IMR-90 (cell line): ENCODE results near the gene SLC25A21. TPM values are rescaled to one million over a fixed set of nuclear protein-coding genes. Genes with fewer than 3 reads are reported as not detected.

Experiments
- ATAC-seq: fragments of 200-7000 bp; cut with Tn5 transposase; 2 replicates; pipeline ENCODE4 v1.9.1; 2020; ENCODE audit warnings: low read depth, mild to moderate bottlenecking, moderate library complexity
- BruUV-seq: library from RNA; stranded (reverse); fragments of 400-500 nt; replicated peaks from 2 replicates; lab custom pipeline; 2021; lab: Mats Ljungman, UMichigan
- CTCF ChIA-PET: fragments of 300-600 bp; formaldehyde crosslinking; extraction: SDS; loops from one replicate; lab custom pipeline; 2021; ENCODE audit warnings: antibody characterized with exemption; lab: Yijun Ruan, JAX
- POLR2A ChIA-PET: fragments of 300-600 bp; sonication (Branson Sonifier 250); formaldehyde crosslinking; loops from one replicate; lab custom pipeline; 2022; ENCODE audit warnings: antibody characterized with exemption; ENCODE audit not compliant: unreplicated experiment; lab: Charles Lee
- DNase-seq: peaks from one replicate; pipeline ENCODE4 v3.0.0; 2013
- H2AFZ ChIP-seq: replicated peaks from 2 replicates; pipeline ENCODE3; 2013; ENCODE audit warnings: low read length, mild to moderate bottlenecking; ENCODE audit not compliant: poor library complexity
- H2AK5ac ChIP-seq: 2 replicates; pipeline ENCODE4 v1.6.1; 2013; ENCODE audit warnings: low read depth, low read length, inconsistent platforms
- H2AK9ac ChIP-seq: replicated peaks from 2 replicates; pipeline ENCODE3; 2013; ENCODE audit warnings: mild to moderate bottlenecking, low read depth, low read length, moderate library complexity; ENCODE audit not compliant: poor library complexity
- H2BK120ac ChIP-seq: 2 replicates; pipeline ENCODE4 v1.6.1; 2013; ENCODE audit warnings: low read depth, low read length, inconsistent platforms
- H2BK15ac ChIP-seq: 3 replicates; pipeline ENCODE4 v1.6.1; 2013; ENCODE audit warnings: low read depth, low read length, inconsistent platforms
- H2BK20ac ChIP-seq: 2 replicates; pipeline ENCODE4 v1.6.1; 2013; ENCODE audit warnings: low read depth, mild to moderate bottlenecking, inconsistent platforms, low read length, moderate library complexity
- H2BK5ac ChIP-seq: 2 replicates; pipeline ENCODE4 v1.6.1; 2013; ENCODE audit warnings: mild to moderate bottlenecking, low read depth, low read length, inconsistent platforms; ENCODE audit not compliant: poor library complexity, severe bottlenecking
- H3K14ac ChIP-seq: replicated peaks from 2 replicates; pipeline ENCODE4 v1.6.1; 2013; ENCODE audit warnings: low read depth, low read length, inconsistent platforms
- H3K18ac ChIP-seq: 2 replicates; pipeline ENCODE4 v1.6.1; 2013; ENCODE audit warnings: low read depth, low read length, control low read depth
- H3K23ac ChIP-seq: 2 replicates; pipeline ENCODE4 v1.6.1; 2013; ENCODE audit warnings: low read depth, low read length, inconsistent platforms
- H3K27ac ChIP-seq: 2 replicates; pipeline ENCODE4 v1.5.1; 2013; ENCODE audit warnings: mild to moderate bottlenecking, control low read depth, low read length; ENCODE audit not compliant: insufficient read depth
- H3K27me3 ChIP-seq: 2 replicates; pipeline ENCODE4 v1.6.1; 2013; ENCODE audit warnings: low read length; ENCODE audit not compliant: control insufficient read depth, insufficient read depth
- H3K36me3 ChIP-seq: 2 replicates; pipeline ENCODE4 v1.6.1; 2013; ENCODE audit warnings: low read length, mixed read lengths; ENCODE audit not compliant: control insufficient read depth, insufficient read depth
- H3K4ac ChIP-seq: 2 replicates; pipeline ENCODE4 v1.6.1; 2013; ENCODE audit warnings: low read depth, low read length, inconsistent platforms
- H3K4me1 ChIP-seq: 2 replicates; pipeline ENCODE4 v1.6.1; 2013; ENCODE audit warnings: low read length, mixed read lengths; ENCODE audit not compliant: control insufficient read depth, insufficient read depth
- H3K4me2 ChIP-seq: 2 replicates; pipeline ENCODE4 v1.6.1; 2013; ENCODE audit warnings: low read depth, mild to moderate bottlenecking, control low read depth, low read length, moderate library complexity
- H3K4me3 ChIP-seq: 2 replicates; pipeline ENCODE4 v1.5.1; 2013; ENCODE audit warnings: low read depth, mild to moderate bottlenecking, control low read depth, low read length, moderate library complexity; ENCODE audit not compliant: insufficient read depth
- H3K56ac ChIP-seq: 2 replicates; pipeline ENCODE4 v1.6.1; 2013; ENCODE audit warnings: low read length, inconsistent platforms; ENCODE audit not compliant: insufficient read depth; ENCODE audit errors: extremely low read depth
- H3K79me1 ChIP-seq, 2 experiments: 2 replicates each; pipeline ENCODE4 v1.6.1; 2013; ENCODE audit warnings: low read length in 2 of 2, inconsistent platforms in 1 of 2, low read depth in 1 of 2
- H3K9ac ChIP-seq: 2 replicates; pipeline ENCODE4 v1.6.1; 2013; ENCODE audit warnings: low read depth, low read length, control low read depth
- H3K9me1 ChIP-seq: 2 replicates; pipeline ENCODE4 v1.6.1; 2013; ENCODE audit warnings: low read length, inconsistent platforms; ENCODE audit not compliant: insufficient read depth
- H3K9me3 ChIP-seq: 2 replicates; pipeline ENCODE4 v1.6.1; 2013; ENCODE audit warnings: low read length; ENCODE audit not compliant: control insufficient read depth, insufficient read depth
- H4K20me1 ChIP-seq: 2 replicates; pipeline ENCODE4 v1.6.1; 2013; ENCODE audit warnings: low read length, inconsistent platforms; ENCODE audit not compliant: insufficient read depth
- H4K5ac ChIP-seq: 2 replicates; pipeline ENCODE4 v1.6.1; 2013; ENCODE audit warnings: mild to moderate bottlenecking, low read depth, low read length, control low read depth
- H4K8ac ChIP-seq, 2 experiments: 2 replicates each; pipeline ENCODE4 v1.6.1; 2013; ENCODE audit warnings: low read depth in 2 of 2, low read length in 2 of 2, control low read depth in 1 of 2, inconsistent platforms in 1 of 2
- H4K91ac ChIP-seq: 2 replicates; pipeline ENCODE4 v1.6.1; 2013; ENCODE audit warnings: low read depth, low read length, inconsistent platforms; ENCODE audit not compliant: insufficient read depth
- CEBPB ChIP-seq: IDR thresholded peaks from 2 replicates; pipeline ENCODE4 v1.6.1; 2012; ENCODE audit warnings: low read depth, low read length, improper control_type of control experiment
- CHD1 ChIP-seq: IDR thresholded peaks from 2 replicates; pipeline ENCODE4 v1.6.1; 2012; ENCODE audit warnings: low read depth, low read length, improper control_type of control experiment
- CTCF ChIP-seq: conservative IDR thresholded peaks from 2 replicates; pipeline ENCODE4 v1.5.1; 2012; ENCODE audit warnings: mild to moderate bottlenecking, low read depth, low read length, improper control_type of control experiment
- ELK1 ChIP-seq: fragments of 150-350 bp; IDR thresholded peaks from 2 replicates; pipeline ENCODE4 v1.6.1; 2016; ENCODE audit warnings: low read depth, mild to moderate bottlenecking, low read length, moderate library complexity, borderline replicate concordance
- FOS ChIP-seq: fragments of 150-350 bp; IDR thresholded peaks from 2 replicates; pipeline ENCODE4 v1.6.1; 2016; ENCODE audit warnings: low read depth, low read length
- MAFK ChIP-seq: IDR thresholded peaks from 2 replicates; pipeline ENCODE4 v1.6.1; 2012; ENCODE audit warnings: low read depth, low read length, improper control_type of control experiment
- MAZ ChIP-seq: IDR thresholded peaks from 2 replicates; pipeline ENCODE4 v1.6.1; 2012; ENCODE audit warnings: low read depth, mild to moderate bottlenecking, low read length, improper control_type of control experiment, moderate library complexity, borderline replicate concordance
- MXI1 ChIP-seq: IDR thresholded peaks from 2 replicates; pipeline ENCODE4 v1.6.1; 2012; ENCODE audit warnings: low read depth, mild to moderate bottlenecking, low read length, moderate library complexity, borderline replicate concordance
- NFE2L2 ChIP-seq: fragments of 150-350 bp; IDR thresholded peaks from 2 replicates; pipeline ENCODE4 v1.6.1; 2016; ENCODE audit warnings: low read depth, mild to moderate bottlenecking, low read length
- POLR2A ChIP-seq: IDR thresholded peaks from 2 replicates; pipeline ENCODE4 v1.6.1; 2012; ENCODE audit warnings: mild to moderate bottlenecking, low read depth, low read length
- RAD21 ChIP-seq: IDR thresholded peaks from 2 replicates; pipeline ENCODE4 v1.6.1; 2012; ENCODE audit warnings: low read length, improper control_type of control experiment
- RCOR1 ChIP-seq: IDR thresholded peaks from 2 replicates; pipeline ENCODE4 v1.6.1; 2012; ENCODE audit warnings: mild to moderate bottlenecking, low read length, improper control_type of control experiment; ENCODE audit not compliant: insufficient replicate concordance
- RFX5 ChIP-seq: IDR thresholded peaks from 2 replicates; pipeline ENCODE4 v1.8.0; 2012; ENCODE audit warnings: low read depth, mild to moderate bottlenecking, low read length, moderate library complexity
- SMC3 ChIP-seq: fragments of 150-350 bp; IDR thresholded peaks from 2 replicates; pipeline ENCODE4 v1.6.1; 2016; ENCODE audit warnings: low read depth, mild to moderate bottlenecking, antibody characterized with exemption, low read length, moderate library complexity
- USF2 ChIP-seq: fragments of 150-350 bp; IDR thresholded peaks from 2 replicates; pipeline ENCODE4 v1.6.1; 2017; ENCODE audit warnings: mild to moderate bottlenecking, antibody characterized with exemption, low read length, low read depth
- WGBS, 2 experiments: methylation state at CpG; one replicate each; pipeline versions ENCODE4 v1.1.5 to v1.1.7; 2013; ENCODE audit warnings: missing lambda C conversion rate in 2 of 2; ENCODE audit not compliant: insufficient read length in 1 of 2; ENCODE audit errors: extremely low coverage in 2 of 2; 5-methylcytosine and 5-hydroxymethylcytosine counted together
- dilution Hi-C: fragments of 300-500 bp; cut with HindIII; formaldehyde crosslinking; loops from one replicate; pipeline ENCODE4 v1.14.3; 2018; ENCODE audit warnings: low sequenced_read_pairs; ENCODE audit not compliant: unreplicated experiment
- in situ Hi-C: fragments of 300-500 bp; cut with MboI; formaldehyde crosslinking; loops from 3 replicates; pipeline ENCODE4 v1.14.3; 2019; ENCODE audit warnings: low sequenced_read_pairs, inconsistent platforms, mixed read lengths
- intact Hi-C: fragments of 100-400 bp; cut with micrococcal nuclease; formaldehyde crosslinking; loops from 2 replicates; pipeline ENCODE4 v1.10.0; 2022
- polyA plus RNA-seq, 3 experiments: library from polyadenylated mRNA; depleted of rRNA; stranded (reverse); fragments of >200 nt; gene quantifications; 2 replicates each; pipeline ENCODE4 v1.2.3, GENCODE V29; 2012; ENCODE audit warnings: low replicate concordance in 1 of 3
- total RNA-seq: library from RNA; depleted of rRNA; stranded (reverse); fragments of >200 nt; gene quantifications from 2 replicates; pipeline ENCODE4 v1.2.3, GENCODE V29; 2012

The SLC25A21 gene
- total and polyA plus RNA-seq, 2 of the 4 experiments (the other 2 are of a cell fraction), result 0.62 to 0.90 TPM

GRCh38 chr14:36649872-36650650 is 522.3 kb downstream of the SLC25A21 start:
- no peaks in the 10 kb centered on the region for H3K9me1 ChIP-seq
- H2BK20ac ChIP-seq, result no peak overlapping the region
- H3K27me3 ChIP-seq, result peaks cover 75% of the 10 kb centered on the region
- H2AFZ ChIP-seq, result no peak overlapping the region
- H3K23ac ChIP-seq, result no peak overlapping the region
- H2AK5ac ChIP-seq, result no peak overlapping the region
- H3K56ac ChIP-seq, result no peak overlapping the region
- 0 out of 2 replicates have a peak, but pooled peaks cover 4% of the 10 kb centered on the region for H3K4me1 ChIP-seq
- intact Hi-C loops (loop anchor here (2.0 kb wide), 1 partner anchor 293 kb away; no protein-coding TSS in a partner anchor), in situ Hi-C loops (loop anchor here (10.0 kb wide), 1 partner anchor 495 kb away; no protein-coding TSS in a partner anchor), dilution Hi-C loops (no loop called here)
- no peak overlapping the region for H2BK5ac ChIP-seq
- H2BK15ac ChIP-seq, result no peak overlapping the region
- H4K20me1 ChIP-seq, result no peaks in the 10 kb centered on the region
- H3K18ac ChIP-seq, result no peak overlapping the region
- no peak overlapping the region for H2BK120ac ChIP-seq
- H3K4me3 ChIP-seq, result no peak overlapping the region
- no peak overlapping the region for H2AK9ac ChIP-seq
- no peak overlapping the region for H3K14ac ChIP-seq
- TF ChIP-seq CTCF (no peak), CEBPB (no peak), POLR2A (no peak), MAFK (no peak), RFX5 (no peak), CHD1 (no peak), RCOR1 (no peak), SMC3 (no peak), MAZ (no peak), RAD21 (no peak), FOS (no peak), NFE2L2 (no peak), MXI1 (no peak), USF2 (no peak), ELK1 (no peak)
- H3K79me1 ChIP-seq, result no peaks in the 10 kb centered on the region
- no peaks in the 10 kb centered on the region for H3K36me3 ChIP-seq
- H4K8ac ChIP-seq, result no peak overlapping the region
- H4K91ac ChIP-seq, result no peak overlapping the region
- H3K9me3 ChIP-seq, result no peaks in the 10 kb centered on the region; the same call in none of the 2 replicates
- WGBS, 2 experiments, result no CpG with 5 or more reads among the region's 4 CpGs
- DNase-seq, result no peak
- no TSS peak for BruUV-seq
- no peak overlapping the region for H3K4me2 ChIP-seq
- H3K27ac ChIP-seq, result no peak overlapping the region
- ChIA-PET POLR2A (no interaction called here), CTCF (interaction anchor here (0.9 to 2.9 kb wide), 3 partner anchors 292 to 500 kb away, joined by 3 to 11 read pairs (median 3); no protein-coding TSS in a partner anchor)
- no peak overlapping the region for H3K4ac ChIP-seq
- no peak overlapping the region for H4K5ac ChIP-seq
- no peak overlapping the region for H3K9ac ChIP-seq
- ATAC-seq, result no peak
